Brain microvascular endothelial cell (primary cell): Measurements from ENCODE around the gene ELF2.

Source experiments
- DNase-seq: peaks from one replicate; pipeline ENCODE4 v3.0.0-alpha.2; 2020
- H3K27ac ChIP-seq: fragments of 250-450 bp; sonication (Bioruptor Pico); 2 replicates; pipeline ENCODE4 v1.5.1; 2020; ENCODE audit warnings: mild to moderate bottlenecking, moderate library complexity
- H3K27me3 ChIP-seq: fragments of 250-450 bp; sonication (Bioruptor Pico); replicated peaks from 2 replicates; pipeline ENCODE4 v1.5.1; 2020; ENCODE audit warnings: mild to moderate bottlenecking
- H3K36me3 ChIP-seq: fragments of 250-450 bp; sonication (Bioruptor Pico); replicated peaks from 2 replicates; pipeline ENCODE4 v1.5.1; 2020; ENCODE audit warnings: mild to moderate bottlenecking
- H3K4me3 ChIP-seq: 2 replicates; pipeline ENCODE4 v1.5.1; 2011; ENCODE audit warnings: low read depth, mild to moderate bottlenecking, control low read depth, low read length, moderate library complexity
- in situ Hi-C: cut with HindIII; loops from 2 replicates; pipeline ENCODE4 v1.10.0; 2017; ENCODE audit warnings: low sequenced_read_pairs, low pct_ligation_motif_present
- TF ChIP-seq, protein P1 (sequence below): IDR thresholded peaks from 2 replicates; pipeline ENCODE4 v1.5.1; 2011; ENCODE audit warnings: low read depth, mild to moderate bottlenecking, moderate library complexity, low read length, control low read depth, inconsistent platforms; ENCODE audit errors: missing control alignments

ELF2 gene

DNA sequence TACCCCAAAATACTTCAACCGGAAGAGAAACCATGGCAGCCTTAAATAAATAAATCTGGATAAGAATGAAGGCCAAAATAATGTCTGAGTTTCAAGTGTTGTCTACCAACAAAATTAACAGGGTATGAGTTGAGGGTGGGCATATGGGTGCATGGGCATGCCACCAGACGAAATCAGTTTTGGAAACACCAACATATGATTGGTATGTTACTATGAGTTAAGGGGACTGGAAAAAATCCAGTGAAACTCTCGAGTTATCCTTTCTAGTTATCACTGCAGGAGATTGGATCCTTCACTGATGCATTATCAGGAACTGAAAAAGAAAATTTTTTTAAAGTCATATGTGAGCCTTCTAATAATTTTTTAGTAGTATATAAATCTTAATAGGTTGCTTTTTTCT lies 129.0 kb downstream of the ELF2 start:
- in situ Hi-C loops, result no loop called here
- Histone ChIP-seq H3K27me3 (no peaks in the 10 kb centered on the region), H3K4me3 (no peak overlapping the region), H3K36me3 (peaks cover 26% of the 10 kb centered on the region), H3K27ac (no peak overlapping the region)
- DNase-seq, result no peak
- TF ChIP-seq, protein P1, sequence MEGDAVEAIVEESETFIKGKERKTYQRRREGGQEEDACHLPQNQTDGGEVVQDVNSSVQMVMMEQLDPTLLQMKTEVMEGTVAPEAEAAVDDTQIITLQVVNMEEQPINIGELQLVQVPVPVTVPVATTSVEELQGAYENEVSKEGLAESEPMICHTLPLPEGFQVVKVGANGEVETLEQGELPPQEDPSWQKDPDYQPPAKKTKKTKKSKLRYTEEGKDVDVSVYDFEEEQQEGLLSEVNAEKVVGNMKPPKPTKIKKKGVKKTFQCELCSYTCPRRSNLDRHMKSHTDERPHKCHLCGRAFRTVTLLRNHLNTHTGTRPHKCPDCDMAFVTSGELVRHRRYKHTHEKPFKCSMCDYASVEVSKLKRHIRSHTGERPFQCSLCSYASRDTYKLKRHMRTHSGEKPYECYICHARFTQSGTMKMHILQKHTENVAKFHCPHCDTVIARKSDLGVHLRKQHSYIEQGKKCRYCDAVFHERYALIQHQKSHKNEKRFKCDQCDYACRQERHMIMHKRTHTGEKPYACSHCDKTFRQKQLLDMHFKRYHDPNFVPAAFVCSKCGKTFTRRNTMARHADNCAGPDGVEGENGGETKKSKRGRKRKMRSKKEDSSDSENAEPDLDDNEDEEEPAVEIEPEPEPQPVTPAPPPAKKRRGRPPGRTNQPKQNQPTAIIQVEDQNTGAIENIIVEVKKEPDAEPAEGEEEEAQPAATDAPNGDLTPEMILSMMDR, result no peak

DNA sequence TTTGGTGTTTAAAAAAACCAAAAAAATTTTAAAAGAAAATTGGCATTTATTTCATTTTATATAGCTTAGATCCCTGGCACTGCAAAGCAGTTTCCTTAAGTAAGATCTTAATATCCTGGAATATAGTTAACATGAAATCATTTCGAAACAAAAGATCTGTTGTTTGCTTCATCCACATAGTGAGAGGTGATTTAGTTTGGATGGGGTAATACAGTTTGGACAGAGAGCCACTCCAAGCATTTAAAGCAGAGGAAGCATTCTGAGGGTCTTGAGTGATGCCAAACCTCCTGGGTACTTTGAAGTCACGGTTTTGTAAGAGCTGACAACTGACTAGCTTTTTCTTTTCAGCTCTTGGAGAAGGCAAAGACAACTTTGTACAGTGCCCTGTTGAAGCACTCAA lies 132.7 kb downstream of the ELF2 start:
- no peak overlapping the region for H3K4me3 ChIP-seq
- DNase-seq, result no peak
- no peak overlapping the region for H3K27ac ChIP-seq
- in situ Hi-C loops, result no loop called here
- H3K36me3 ChIP-seq, result peaks cover 27% of the 10 kb centered on the region
- TF ChIP-seq, protein P1, result no peak
- no peaks in the 10 kb centered on the region for H3K27me3 ChIP-seq

DNA sequence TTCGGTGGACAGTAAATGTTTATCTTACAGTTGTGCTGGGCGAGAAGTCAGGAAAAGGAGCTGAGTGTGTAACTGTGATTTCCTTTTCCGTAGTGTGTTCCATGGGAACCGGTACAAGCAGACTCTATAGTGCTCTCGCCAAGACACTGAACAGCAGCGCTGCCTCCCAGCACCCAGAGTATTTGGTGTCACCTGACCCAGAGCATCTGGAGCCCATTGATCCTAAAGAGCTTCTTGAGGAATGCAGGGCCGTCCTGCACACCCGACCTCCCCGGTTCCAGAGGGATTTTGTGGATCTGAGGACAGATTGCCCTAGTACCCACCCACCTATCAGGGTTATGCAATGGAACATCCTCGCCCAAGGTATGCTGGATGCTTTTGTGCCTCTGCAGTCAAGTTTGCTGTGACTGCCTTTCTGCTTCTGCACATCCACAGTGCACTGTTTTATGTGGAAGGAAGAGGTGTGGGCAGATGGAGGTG lies 134.0 kb downstream of the ELF2 start:
- Histone ChIP-seq H3K27me3 (no peaks in the 10 kb centered on the region), H3K4me3 (no peak overlapping the region), H3K27ac (no peak overlapping the region), H3K36me3 (peaks cover 23% of the 10 kb centered on the region)
- in situ Hi-C loops, result no loop called here
- TF ChIP-seq, protein P1, result no peak
- no peak for DNase-seq

DNA sequence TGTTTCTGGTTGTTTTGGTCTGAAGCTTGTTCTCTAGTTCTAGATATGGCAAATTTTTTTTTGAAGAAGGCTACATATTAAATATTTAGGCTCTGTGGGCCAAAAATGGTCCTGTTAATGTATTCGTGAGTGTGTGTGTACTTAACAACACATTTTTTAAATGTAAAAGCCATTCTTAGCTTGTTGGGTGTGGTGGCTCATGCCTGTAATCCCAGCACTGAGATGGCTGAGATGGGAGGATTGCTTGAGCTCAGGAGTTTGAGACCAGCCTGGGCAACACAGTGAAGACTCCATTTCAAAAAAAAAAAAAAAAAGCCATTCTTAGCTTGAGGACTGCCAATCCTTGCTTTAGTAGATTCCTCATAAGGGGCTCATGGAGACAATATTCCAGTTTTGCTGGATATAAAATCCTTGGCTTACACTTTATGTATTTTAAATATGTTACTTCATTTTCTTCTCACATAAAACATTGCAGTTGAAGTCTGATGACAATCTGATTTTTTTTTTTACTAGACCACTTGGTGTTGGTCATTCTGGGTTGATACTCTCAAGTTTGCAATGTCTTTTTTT lies 138.1 kb downstream of the ELF2 start:
- peaks cover 8% of the 10 kb centered on the region for H3K36me3 ChIP-seq
- no peak overlapping the region for H3K4me3 ChIP-seq
- TF ChIP-seq, protein P1, result no peak
- in situ Hi-C loops, result no loop called here
- no peak for DNase-seq
- no peaks in the 10 kb centered on the region for H3K27me3 ChIP-seq
- no peak overlapping the region for H3K27ac ChIP-seq

DNA sequence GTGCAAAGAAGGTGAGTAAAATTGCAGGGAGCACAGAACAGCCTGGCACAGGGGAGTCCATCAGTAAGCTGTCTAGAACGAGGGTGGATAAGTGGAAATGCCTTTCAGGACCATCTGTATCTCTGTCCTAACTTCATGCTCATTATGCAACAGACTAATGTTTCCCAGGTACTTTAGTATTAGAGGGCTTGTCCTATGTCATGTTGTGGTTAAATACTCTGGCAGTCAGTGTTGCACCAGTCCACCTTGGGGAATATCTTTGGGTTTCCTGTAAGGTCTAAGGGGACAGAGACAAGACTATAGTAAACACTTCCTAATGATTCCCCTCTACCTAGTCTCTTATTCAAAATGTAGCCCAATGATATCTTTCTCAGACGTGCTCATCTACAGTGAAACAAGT lies 140.1 kb downstream of the ELF2 start:
- H3K36me3 ChIP-seq, result peaks cover 8% of the 10 kb centered on the region
- in situ Hi-C loops, result no loop called here
- no peak for DNase-seq
- no peak overlapping the region for H3K4me3 ChIP-seq
- TF ChIP-seq, protein P1, result no peak
- no peaks in the 10 kb centered on the region for H3K27me3 ChIP-seq
- H3K27ac ChIP-seq, result no peak overlapping the region

DNA sequence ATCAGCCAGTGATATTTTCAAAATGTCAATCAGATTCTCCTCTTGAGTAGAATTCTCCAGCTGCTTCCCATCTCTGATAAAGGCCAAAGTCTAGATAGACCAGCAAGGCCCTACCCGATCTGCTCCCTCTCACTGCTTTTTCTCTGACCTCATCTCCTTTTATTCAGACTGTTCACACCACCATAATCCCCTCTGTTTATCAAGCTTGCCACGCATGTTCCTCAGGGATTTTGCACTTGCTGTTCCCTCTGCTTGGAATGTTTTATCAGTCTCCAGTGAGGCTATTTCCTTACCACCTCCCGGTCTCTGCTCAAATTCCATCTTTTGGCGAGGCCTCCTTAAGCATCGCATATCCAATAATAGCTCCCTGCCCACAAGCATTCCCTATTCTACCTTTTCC lies 141.4 kb downstream of the ELF2 start:
- in situ Hi-C loops, result no loop called here
- peaks cover 6% of the 10 kb centered on the region for H3K36me3 ChIP-seq
- no peak for DNase-seq
- no peak overlapping the region for H3K4me3 ChIP-seq
- TF ChIP-seq, protein P1, result no peak
- no peaks in the 10 kb centered on the region for H3K27me3 ChIP-seq
- H3K27ac ChIP-seq, result no peak overlapping the region
